Measurements from ENCODE around the gene CCNL2. TPM values are rescaled to one million over a fixed set of nuclear protein-coding genes. Genes with fewer than 3 reads are reported as not detected.

CCNL2 gene
- total and polyA plus RNA-seq, 2 experiments from 2014 or later: 115 to 146 TPM

GRCh38 chr1:1371746-1372711, 27.1 kb downstream of the CCNL2 start (continued):
- peak; percentile 74 to 87 for TF ChIP-seq CTCF (conservative IDR thresholded peaks at IDR 0.05; ENCODE audit: low read depth in 2 of 2)

- Histone ChIP-seq H3K27ac (ENCODE audit: low read depth) (no peak overlapping the region), H2AFZ (no peak overlapping the region), H3K27me3 (ENCODE audit: insufficient read depth) (no peaks in the 10 kb centered on the region), H4K20me1 (replicated peaks; ENCODE audit: insufficient read depth) (peaks cover 12% of the 10 kb centered on the region), H3K4me1 (ENCODE audit: insufficient read depth) (peaks cover 6% of the 10 kb centered on the region; the same call in 1 of the 2 replicates), H3K4me2 (no peak overlapping the region), H3K36me3 (ENCODE audit: insufficient read depth) (no peaks in the 10 kb centered on the region), H3K4me3 (no peak overlapping the region), H3K79me2 (replicated peaks; ENCODE audit: insufficient read depth) (peaks cover 21% of the 10 kb centered on the region), H3K9me2 (ENCODE audit: insufficient read depth) (no peaks in the 10 kb centered on the region), H3F3A (replicated peaks; ENCODE audit: low read depth) (peaks cover 23% of the 10 kb centered on the region)
- DNase-seq (ENCODE audit: low spot score) (no peak), ATAC-seq (no peak)
- Mint-ChIP-seq H3K9me3 (no peaks in the 10 kb centered on the region; the same call in 1 of the 3 replicates), H3K27ac (no peak overlapping the region), H3K27me3 (ENCODE audit: insufficient read depth, low read depth, poor library complexity) (peaks cover 11% of the 10 kb centered on the region), H3K36me3 (ENCODE audit: low read depth) (peaks cover 9% of the 10 kb centered on the region; the same call in 2 of the 3 replicates), H3K4me1 (peaks cover 4% of the 10 kb centered on the region), H3K4me3 (no peak overlapping the region)
- TF ChIP-seq ETS1 (IDR thresholded peaks at IDR 0.05): no peak
- TF ChIP-seq, protein P1, sequence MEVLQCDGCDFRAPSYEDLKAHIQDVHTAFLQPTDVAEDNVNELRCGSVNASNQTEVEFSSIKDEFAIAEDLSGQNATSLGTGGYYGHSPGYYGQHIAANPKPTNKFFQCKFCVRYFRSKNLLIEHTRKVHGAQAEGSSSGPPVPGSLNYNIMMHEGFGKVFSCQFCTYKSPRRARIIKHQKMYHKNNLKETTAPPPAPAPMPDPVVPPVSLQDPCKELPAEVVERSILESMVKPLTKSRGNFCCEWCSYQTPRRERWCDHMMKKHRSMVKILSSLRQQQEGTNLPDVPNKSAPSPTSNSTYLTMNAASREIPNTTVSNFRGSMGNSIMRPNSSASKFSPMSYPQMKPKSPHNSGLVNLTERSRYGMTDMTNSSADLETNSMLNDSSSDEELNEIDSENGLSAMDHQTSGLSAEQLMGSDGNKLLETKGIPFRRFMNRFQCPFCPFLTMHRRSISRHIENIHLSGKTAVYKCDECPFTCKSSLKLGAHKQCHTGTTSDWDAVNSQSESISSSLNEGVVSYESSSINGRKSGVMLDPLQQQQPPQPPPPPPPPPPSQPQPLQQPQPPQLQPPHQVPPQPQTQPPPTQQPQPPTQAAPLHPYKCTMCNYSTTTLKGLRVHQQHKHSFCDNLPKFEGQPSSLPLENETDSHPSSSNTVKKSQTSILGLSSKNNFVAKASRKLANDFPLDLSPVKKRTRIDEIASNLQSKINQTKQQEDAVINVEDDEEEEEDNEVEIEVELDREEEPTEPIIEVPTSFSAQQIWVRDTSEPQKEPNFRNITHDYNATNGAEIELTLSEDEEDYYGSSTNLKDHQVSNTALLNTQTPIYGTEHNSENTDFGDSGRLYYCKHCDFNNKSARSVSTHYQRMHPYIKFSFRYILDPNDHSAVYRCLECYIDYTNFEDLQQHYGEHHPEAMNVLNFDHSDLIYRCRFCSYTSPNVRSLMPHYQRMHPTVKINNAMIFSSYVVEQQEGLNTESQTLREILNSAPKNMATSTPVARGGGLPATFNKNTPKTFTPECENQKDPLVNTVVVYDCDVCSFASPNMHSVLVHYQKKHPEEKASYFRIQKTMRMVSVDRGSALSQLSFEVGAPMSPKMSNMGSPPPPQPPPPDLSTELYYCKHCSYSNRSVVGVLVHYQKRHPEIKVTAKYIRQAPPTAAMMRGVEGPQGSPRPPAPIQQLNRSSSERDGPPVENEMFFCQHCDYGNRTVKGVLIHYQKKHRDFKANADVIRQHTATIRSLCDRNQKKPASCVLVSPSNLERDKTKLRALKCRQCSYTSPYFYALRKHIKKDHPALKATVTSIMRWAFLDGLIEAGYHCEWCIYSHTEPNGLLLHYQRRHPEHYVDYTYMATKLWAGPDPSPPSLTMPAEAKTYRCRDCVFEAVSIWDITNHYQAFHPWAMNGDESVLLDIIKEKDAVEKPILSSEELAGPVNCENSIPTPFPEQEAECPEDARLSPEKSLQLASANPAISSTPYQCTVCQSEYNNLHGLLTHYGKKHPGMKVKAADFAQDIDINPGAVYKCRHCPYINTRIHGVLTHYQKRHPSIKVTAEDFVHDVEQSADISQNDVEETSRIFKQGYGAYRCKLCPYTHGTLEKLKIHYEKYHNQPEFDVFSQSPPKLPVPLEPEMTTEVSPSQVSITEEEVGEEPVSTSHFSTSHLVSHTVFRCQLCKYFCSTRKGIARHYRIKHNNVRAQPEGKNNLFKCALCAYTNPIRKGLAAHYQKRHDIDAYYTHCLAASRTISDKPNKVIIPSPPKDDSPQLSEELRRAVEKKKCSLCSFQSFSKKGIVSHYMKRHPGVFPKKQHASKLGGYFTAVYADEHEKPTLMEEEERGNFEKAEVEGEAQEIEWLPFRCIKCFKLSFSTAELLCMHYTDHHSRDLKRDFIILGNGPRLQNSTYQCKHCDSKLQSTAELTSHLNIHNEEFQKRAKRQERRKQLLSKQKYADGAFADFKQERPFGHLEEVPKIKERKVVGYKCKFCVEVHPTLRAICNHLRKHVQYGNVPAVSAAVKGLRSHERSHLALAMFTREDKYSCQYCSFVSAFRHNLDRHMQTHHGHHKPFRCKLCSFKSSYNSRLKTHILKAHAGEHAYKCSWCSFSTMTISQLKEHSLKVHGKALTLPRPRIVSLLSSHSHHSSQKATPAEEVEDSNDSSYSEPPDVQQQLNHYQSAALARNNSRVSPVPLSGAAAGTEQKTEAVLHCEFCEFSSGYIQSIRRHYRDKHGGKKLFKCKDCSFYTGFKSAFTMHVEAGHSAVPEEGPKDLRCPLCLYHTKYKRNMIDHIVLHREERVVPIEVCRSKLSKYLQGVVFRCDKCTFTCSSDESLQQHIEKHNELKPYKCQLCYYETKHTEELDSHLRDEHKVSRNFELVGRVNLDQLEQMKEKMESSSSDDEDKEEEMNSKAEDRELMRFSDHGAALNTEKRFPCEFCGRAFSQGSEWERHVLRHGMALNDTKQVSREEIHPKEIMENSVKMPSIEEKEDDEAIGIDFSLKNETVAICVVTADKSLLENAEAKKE (CRISPR knock-in tag; IDR thresholded peaks at IDR 0.05): no peak
- TF ChIP-seq JUNB (IDR thresholded peaks at IDR 0.05; ENCODE audit: unreplicated experiment): no peak
- TF ChIP-seq, protein P2, sequence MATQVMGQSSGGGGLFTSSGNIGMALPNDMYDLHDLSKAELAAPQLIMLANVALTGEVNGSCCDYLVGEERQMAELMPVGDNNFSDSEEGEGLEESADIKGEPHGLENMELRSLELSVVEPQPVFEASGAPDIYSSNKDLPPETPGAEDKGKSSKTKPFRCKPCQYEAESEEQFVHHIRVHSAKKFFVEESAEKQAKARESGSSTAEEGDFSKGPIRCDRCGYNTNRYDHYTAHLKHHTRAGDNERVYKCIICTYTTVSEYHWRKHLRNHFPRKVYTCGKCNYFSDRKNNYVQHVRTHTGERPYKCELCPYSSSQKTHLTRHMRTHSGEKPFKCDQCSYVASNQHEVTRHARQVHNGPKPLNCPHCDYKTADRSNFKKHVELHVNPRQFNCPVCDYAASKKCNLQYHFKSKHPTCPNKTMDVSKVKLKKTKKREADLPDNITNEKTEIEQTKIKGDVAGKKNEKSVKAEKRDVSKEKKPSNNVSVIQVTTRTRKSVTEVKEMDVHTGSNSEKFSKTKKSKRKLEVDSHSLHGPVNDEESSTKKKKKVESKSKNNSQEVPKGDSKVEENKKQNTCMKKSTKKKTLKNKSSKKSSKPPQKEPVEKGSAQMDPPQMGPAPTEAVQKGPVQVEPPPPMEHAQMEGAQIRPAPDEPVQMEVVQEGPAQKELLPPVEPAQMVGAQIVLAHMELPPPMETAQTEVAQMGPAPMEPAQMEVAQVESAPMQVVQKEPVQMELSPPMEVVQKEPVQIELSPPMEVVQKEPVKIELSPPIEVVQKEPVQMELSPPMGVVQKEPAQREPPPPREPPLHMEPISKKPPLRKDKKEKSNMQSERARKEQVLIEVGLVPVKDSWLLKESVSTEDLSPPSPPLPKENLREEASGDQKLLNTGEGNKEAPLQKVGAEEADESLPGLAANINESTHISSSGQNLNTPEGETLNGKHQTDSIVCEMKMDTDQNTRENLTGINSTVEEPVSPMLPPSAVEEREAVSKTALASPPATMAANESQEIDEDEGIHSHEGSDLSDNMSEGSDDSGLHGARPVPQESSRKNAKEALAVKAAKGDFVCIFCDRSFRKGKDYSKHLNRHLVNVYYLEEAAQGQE (IDR thresholded peaks at IDR 0.05; ENCODE audit: unreplicated experiment): no peak
- no peak for TF ChIP-seq NANOG (IDR thresholded peaks at IDR 0.05; ENCODE audit: borderline replicate concordance)
- TF ChIP-seq EZH2 (IDR thresholded peaks at IDR 0.05; ENCODE audit: low read depth, unreplicated experiment): no peak
- TF ChIP-seq STAT1 (IDR thresholded peaks at IDR 0.05; ENCODE audit: unreplicated experiment): no peak
- TF ChIP-seq ZNF114 (CRISPR knock-in tag; IDR thresholded peaks at IDR 0.05): no peak
These were observed 27.8 kb downstream of the CCNL2 start for GRCh38 chr1:1371364-1371745.
